CD14-positive monocyte (primary cell): ENCODE results near the gene NUP210. TPM values are rescaled to one million over a fixed set of nuclear protein-coding genes. Genes with fewer than 3 reads are reported as not detected.

ENCODE experiments used
- DNase-seq, 3 donors: peaks; one replicate each; pipeline ENCODE4 v3.0.0-alpha.2; 2011 to 2022
- H2AFZ ChIP-seq: 2 replicates; pipeline ENCODE4 v1.6.0; 2012; ENCODE audit warnings: mild to moderate bottlenecking, low read depth, low read length, inconsistent platforms; ENCODE audit not compliant: insufficient read depth, poor library complexity, severe bottlenecking
- H3K27ac ChIP-seq, 2 donors: 1 replicate in 1 of 2; 2 replicates in 1 of 2; pipeline ENCODE4 v1.5.1; 2012 to 2013; ENCODE audit warnings: low read length in 2 of 2, control low read depth in 1 of 2, inconsistent platforms in 1 of 2, low read depth in 1 of 2, mild to moderate bottlenecking in 1 of 2
- H3K27me3 ChIP-seq, 2 donors: one replicate each; pipeline versions ENCODE4 v1.6.0 to v1.6.1; 2011 to 2013; ENCODE audit warnings: low read length in 2 of 2; ENCODE audit not compliant: control insufficient read depth in 2 of 2, insufficient read depth in 2 of 2
- H3K36me3 ChIP-seq, 2 donors: replicated peaks in 1 of 2; 1 replicate in 1 of 2; 2 replicates in 1 of 2; pipeline versions ENCODE4 v1.5.1 to v1.6.1; 2012 to 2013; ENCODE audit warnings: low read length in 2 of 2, control low read depth in 1 of 2, inconsistent platforms in 1 of 2, mild to moderate bottlenecking in 1 of 2; ENCODE audit not compliant: insufficient read depth in 2 of 2, control insufficient read depth in 1 of 2
- H3K4me1 ChIP-seq, 2 donors: 1 replicate in 1 of 2; 2 replicates in 1 of 2; pipeline versions ENCODE4 v1.5.1 to v1.6.1; 2012 to 2013; ENCODE audit warnings: low read length in 2 of 2, control low read depth in 1 of 2, inconsistent platforms in 1 of 2, mild to moderate bottlenecking in 1 of 2, moderate library complexity in 1 of 2; ENCODE audit not compliant: insufficient read depth in 2 of 2, control insufficient read depth in 1 of 2
- H3K4me2 ChIP-seq: replicated peaks from 2 replicates; pipeline ENCODE3; 2012; ENCODE audit warnings: low read length, moderate library complexity, mild to moderate bottlenecking; ENCODE audit not compliant: poor library complexity, severe bottlenecking; ENCODE audit errors: extremely low read depth
- H3K4me3 ChIP-seq, 3 experiments: fragments of 200-600 bp in 1 of 3; sonication (generic) in 1 of 3; replicated peaks in 1 of 3; 1 replicate in 2 of 3; 2 replicates in 1 of 3; pipeline ENCODE4 v1.5.1; 2011 to 2013; ENCODE audit warnings: low read length in 3 of 3, mild to moderate bottlenecking in 3 of 3, control low read depth in 2 of 3, low read depth in 2 of 3, inconsistent platforms in 1 of 3, moderate library complexity in 1 of 3
- H3K79me2 ChIP-seq: 2 replicates; pipeline ENCODE4 v1.6.0; 2012; ENCODE audit warnings: mild to moderate bottlenecking, control low read depth, inconsistent platforms, low read length, moderate library complexity; ENCODE audit not compliant: insufficient read depth
- H3K9ac ChIP-seq: 2 replicates; pipeline ENCODE4 v1.6.0; 2017; ENCODE audit warnings: low read length, mild to moderate bottlenecking; ENCODE audit not compliant: insufficient read depth, poor library complexity, severe bottlenecking
- H3K9me3 ChIP-seq, 2 donors: replicated peaks in 1 of 2; 1 replicate in 1 of 2; 2 replicates in 1 of 2; pipeline versions ENCODE4 v1.5.1 to v1.6.1; 2012 to 2013; ENCODE audit warnings: low read length in 2 of 2, control low read depth in 1 of 2; ENCODE audit not compliant: control insufficient read depth in 1 of 2, insufficient read depth in 1 of 2
- H4K20me1 ChIP-seq: 2 replicates; pipeline ENCODE4 v1.6.0; 2012; ENCODE audit warnings: mild to moderate bottlenecking, low read length, control low read depth, moderate library complexity; ENCODE audit not compliant: insufficient read depth
- H3K27ac Mint-ChIP-seq, 7 donors: one replicate each; pipeline ENCODE4 v1.8.0; 2020; ENCODE audit warnings: mild to moderate bottlenecking in 7 of 7, mixed read lengths in 7 of 7, moderate library complexity in 6 of 7, inconsistent platforms in 2 of 7
- H3K27me3 Mint-ChIP-seq, 3 donors: one replicate each; pipeline ENCODE4 v1.8.0; 2021 to 2022; ENCODE audit warnings: low read depth in 3 of 3, mild to moderate bottlenecking in 3 of 3, mixed read lengths in 3 of 3, moderate library complexity in 3 of 3, inconsistent platforms in 1 of 3
- H3K36me3 Mint-ChIP-seq, 2 donors: one replicate each; pipeline ENCODE4 v1.8.0; 2020; ENCODE audit warnings: mixed read lengths in 2 of 2, inconsistent platforms in 1 of 2, mild to moderate bottlenecking in 1 of 2
- H3K4me1 Mint-ChIP-seq: one replicate; pipeline ENCODE4 v1.8.0; 2020; ENCODE audit warnings: mild to moderate bottlenecking, mixed read lengths
- H3K4me3 Mint-ChIP-seq, 2 donors: one replicate each; pipeline ENCODE4 v1.8.0; 2020; ENCODE audit warnings: mild to moderate bottlenecking in 2 of 2, mixed read lengths in 2 of 2, moderate library complexity in 1 of 2
- H3K9me3 Mint-ChIP-seq, 7 donors: one replicate each; pipeline ENCODE4 v1.8.0; 2020 to 2022; ENCODE audit warnings: mixed read lengths in 7 of 7, mild to moderate bottlenecking in 6 of 7, moderate library complexity in 6 of 7, inconsistent platforms in 2 of 7
- WGBS: methylation state at CpG from one replicate; pipeline ENCODE4 v1.1.5; 2013; ENCODE audit warnings: missing lambda C conversion rate; ENCODE audit not compliant: insufficient coverage; 5-methylcytosine and 5-hydroxymethylcytosine counted together
- intact Hi-C, 2 donors: fragments of 100-400 bp; cut with micrococcal nuclease; formaldehyde crosslinking; loops; one replicate each; pipeline versions ENCODE4 v1.15.0 to v1.15.1; 2023
- polyA plus RNA-seq, 3 donors: library from polyadenylated mRNA; depleted of rRNA in 1 of 3; unstranded in 2 of 3; stranded (reverse) in 1 of 3; fragments of 300-500 nt in 2 of 3; fragments of >200 nt in 1 of 3; fragmentation: Illumina TruSeq in 2 of 3; gene quantifications; 1 replicate in 2 of 3; 2 replicates in 1 of 3; pipeline ENCODE4 v1.2.3, GENCODE V29; 2012 to 2021
- TF ChIP-seq, protein P1 (sequence below): fragments of 200-600 bp; IDR thresholded peaks from one replicate; pipeline ENCODE4 v1.8.0; 2022; ENCODE audit warnings: antibody characterized with exemption, mild to moderate bottlenecking

The NUP210 gene
- polyA plus RNA-seq, 3 donors: 7.9 to 43.5 (median 13.0) TPM

DNA sequence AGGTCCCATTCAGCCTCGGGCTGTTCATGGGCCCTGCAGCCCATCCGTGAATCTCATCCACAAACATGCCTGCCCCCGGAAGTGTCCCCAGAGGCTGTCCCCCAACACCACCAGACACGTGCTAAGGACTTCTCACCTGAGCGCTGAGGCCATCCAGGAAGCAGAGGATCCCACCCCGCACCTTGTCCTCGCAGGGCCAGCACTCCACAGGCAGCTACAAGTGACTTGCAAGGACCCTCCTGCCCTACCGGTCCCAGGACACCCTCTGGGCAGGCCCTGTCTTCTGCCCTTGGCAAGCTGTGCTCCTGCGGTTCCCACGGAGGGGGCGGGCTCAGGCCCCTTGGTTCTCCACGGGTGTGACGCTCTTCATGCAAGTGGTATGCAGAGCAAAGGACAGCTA lies 146.0 kb downstream of the NUP210 start:
- Mint-ChIP-seq H3K27ac (peak overlapping the region in 1 of 7 donors; percentile 15), H3K36me3 (no peaks in the 10 kb centered on the region), H3K9me3 (peaks cover 0 to 4% (median 0%) of the 10 kb centered on the region in 7 donors), H3K27me3 (peaks cover 13 to 20% (median 19%) of the 10 kb centered on the region in 3 donors), H3K4me3 (no peak overlapping the region), H3K4me1 (no peaks in the 10 kb centered on the region)
- H3K4me2 ChIP-seq: no peak overlapping the region
- TF ChIP-seq, protein P1, sequence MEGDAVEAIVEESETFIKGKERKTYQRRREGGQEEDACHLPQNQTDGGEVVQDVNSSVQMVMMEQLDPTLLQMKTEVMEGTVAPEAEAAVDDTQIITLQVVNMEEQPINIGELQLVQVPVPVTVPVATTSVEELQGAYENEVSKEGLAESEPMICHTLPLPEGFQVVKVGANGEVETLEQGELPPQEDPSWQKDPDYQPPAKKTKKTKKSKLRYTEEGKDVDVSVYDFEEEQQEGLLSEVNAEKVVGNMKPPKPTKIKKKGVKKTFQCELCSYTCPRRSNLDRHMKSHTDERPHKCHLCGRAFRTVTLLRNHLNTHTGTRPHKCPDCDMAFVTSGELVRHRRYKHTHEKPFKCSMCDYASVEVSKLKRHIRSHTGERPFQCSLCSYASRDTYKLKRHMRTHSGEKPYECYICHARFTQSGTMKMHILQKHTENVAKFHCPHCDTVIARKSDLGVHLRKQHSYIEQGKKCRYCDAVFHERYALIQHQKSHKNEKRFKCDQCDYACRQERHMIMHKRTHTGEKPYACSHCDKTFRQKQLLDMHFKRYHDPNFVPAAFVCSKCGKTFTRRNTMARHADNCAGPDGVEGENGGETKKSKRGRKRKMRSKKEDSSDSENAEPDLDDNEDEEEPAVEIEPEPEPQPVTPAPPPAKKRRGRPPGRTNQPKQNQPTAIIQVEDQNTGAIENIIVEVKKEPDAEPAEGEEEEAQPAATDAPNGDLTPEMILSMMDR: no peak
- no peaks in the 10 kb centered on the region for H3K79me2 ChIP-seq
- no peak overlapping the region for H3K4me3 ChIP-seq
- intact Hi-C loops: no loop called here
- no peaks in the 10 kb centered on the region for H3K36me3 ChIP-seq
- H3K4me1 ChIP-seq: no peaks in the 10 kb centered on the region
- H2AFZ ChIP-seq: no peak overlapping the region
- no peaks in the 10 kb centered on the region for H4K20me1 ChIP-seq
- DNase-seq: no peak
- no peak overlapping the region for H3K9ac ChIP-seq
- no peak overlapping the region for H3K27ac ChIP-seq
- WGBS: 72% methylated on average over 13 of the region's 13 CpGs
- no peaks in the 10 kb centered on the region for H3K27me3 ChIP-seq
- peaks cover 0 to 8% of the 10 kb centered on the region in 2 donors for H3K9me3 ChIP-seq

DNA sequence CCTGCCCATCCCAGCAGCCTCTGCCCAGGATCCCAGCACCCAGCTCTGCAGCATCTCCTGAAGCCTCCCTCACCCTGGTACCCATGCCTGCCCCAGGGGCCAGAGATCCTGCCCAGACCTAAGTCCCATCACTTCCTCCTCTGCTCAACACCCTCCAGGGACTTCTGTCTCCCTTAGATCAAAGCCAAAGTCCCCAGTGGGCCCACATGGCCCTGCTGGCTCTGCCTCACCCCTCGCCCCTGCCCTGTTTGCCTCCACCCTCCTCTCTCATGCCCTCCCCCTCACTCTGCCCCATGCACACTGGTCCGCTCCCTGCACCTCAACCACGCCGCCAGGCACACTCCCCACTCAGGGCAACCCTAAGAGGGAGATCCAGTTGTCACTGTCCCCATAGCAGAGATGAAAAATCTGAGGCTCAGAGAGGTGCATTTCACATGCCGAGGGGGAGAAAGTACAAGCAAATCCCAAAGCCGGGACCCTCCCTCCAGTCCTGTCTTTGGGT lies 146.5 kb downstream of the NUP210 start:
- Histone ChIP-seq H3K79me2 (no peaks in the 10 kb centered on the region), H3K9ac (no peak overlapping the region), H3K36me3 (no peaks in the 10 kb centered on the region), H3K27ac (no peak overlapping the region), H3K4me1 (no peaks in the 10 kb centered on the region), H3K4me3 (no peak overlapping the region), H2AFZ (no peak overlapping the region), H4K20me1 (no peaks in the 10 kb centered on the region), H3K4me2 (no peak overlapping the region), H3K9me3 (peaks cover 0 to 10% of the 10 kb centered on the region in 2 donors), H3K27me3 (no peaks in the 10 kb centered on the region)
- peaks cover 0 to 4% (median 0%) of the 10 kb centered on the region in 7 donors for H3K9me3 Mint-ChIP-seq
- H3K4me1 Mint-ChIP-seq: no peaks in the 10 kb centered on the region
- DNase-seq: no peak
- no peaks in the 10 kb centered on the region for H3K36me3 Mint-ChIP-seq
- no peak overlapping the region for H3K27ac Mint-ChIP-seq
- no peak overlapping the region for H3K4me3 Mint-ChIP-seq
- WGBS: 95% methylated on average over 6 of the region's 6 CpGs
- H3K27me3 Mint-ChIP-seq: peaks cover 10 to 20% (median 19%) of the 10 kb centered on the region in 3 donors
- TF ChIP-seq, protein P1: no peak
- intact Hi-C loops: no loop called here
